Measurements from ENCODE around the gene SOBP. TPM values are rescaled to one million over a fixed set of nuclear protein-coding genes. Genes with fewer than 3 reads are reported as not detected.

Gene SOBP
- polyA plus RNA-seq, 1 donor (not counting 4 experiments of a cell fraction or from before 2014, with no cell fraction given), result not detected

GRCh38 chr6:107682721-107683120, 192.8 kb downstream of the SOBP start:
- no peak overlapping the region for H2AFZ ChIP-seq (ENCODE audit: control insufficient read depth, low read length)
- no peak for TF ChIP-seq EZH2 (IDR thresholded peaks at IDR 0.05; ENCODE audit: low read length)
- TF ChIP-seq CTCF (optimal IDR thresholded peaks at IDR 0.05 in 1 of 3, IDR thresholded peaks at IDR 0.05 in 1 of 3, conservative IDR thresholded peaks at IDR 0.05 in 1 of 3; ENCODE audit: extremely low read depth in 1 of 3, insufficient read depth in 2 of 3, low read length in 3 of 3), result no peak
- no peaks in the 10 kb centered on the region for H3K79me2 ChIP-seq (ENCODE audit: control insufficient read depth, insufficient read depth, low read length)
- dilution Hi-C loops (cut with MboI; ENCODE audit: extremely low pct_ligation_motif_present, low sequenced_read_pairs), result no loop called here
- no peaks in the 10 kb centered on the region for H3K9me1 ChIP-seq (ENCODE audit: control insufficient read depth, extremely low read depth, insufficient read depth, low read length)
- no peaks in the 10 kb centered on the region for H3K27me3 ChIP-seq (ENCODE audit: control insufficient read depth, extremely low read depth, insufficient read depth, low read length)
- no peak for FAIRE-seq
- no peaks in the 10 kb centered on the region for H4K20me1 ChIP-seq (ENCODE audit: control insufficient read depth, extremely low read depth, insufficient read depth, low read length)
- no peak overlapping the region for H3K27ac ChIP-seq (ENCODE audit: control insufficient read depth, insufficient read depth, low read length)
- H3K9ac ChIP-seq (ENCODE audit: control insufficient read depth, extremely low read depth, insufficient read depth, low read length), result no peak overlapping the region
- H3K9me3 ChIP-seq (ENCODE audit: control insufficient read depth, low read depth, low read length), result no peaks in the 10 kb centered on the region
- H3K36me3 ChIP-seq (ENCODE audit: control insufficient read depth in 2 of 2, extremely low read depth in 1 of 2, insufficient read depth in 2 of 2, low read length in 2 of 2), result no peaks in the 10 kb centered on the region
- no peak for DNase-seq (ENCODE audit: low read depth, low spot score)
- no peaks in the 10 kb centered on the region for H3K4me1 ChIP-seq (ENCODE audit: control insufficient read depth, extremely low read depth, insufficient read depth, low read length)
- no peak overlapping the region for H3K4me3 ChIP-seq (ENCODE audit: control insufficient read depth in 2 of 3, extremely low read depth in 1 of 3, insufficient read depth in 2 of 3, low read depth in 1 of 3, low read length in 3 of 3)
- H3K4me2 ChIP-seq (ENCODE audit: control insufficient read depth, extremely low read depth, insufficient read depth, low read depth, low read length), result no peak overlapping the region

GRCh38 chr6:107683183-107683582, 193.3 kb downstream of the SOBP start:
- dilution Hi-C loops (cut with MboI; ENCODE audit: extremely low pct_ligation_motif_present, low sequenced_read_pairs), result no loop called here
- TF ChIP-seq CTCF (optimal IDR thresholded peaks at IDR 0.05 in 1 of 3, IDR thresholded peaks at IDR 0.05 in 1 of 3, conservative IDR thresholded peaks at IDR 0.05 in 1 of 3; ENCODE audit: extremely low read depth in 1 of 3, insufficient read depth in 2 of 3, low read length in 3 of 3) (no peak), EZH2 (IDR thresholded peaks at IDR 0.05; ENCODE audit: low read length) (no peak)
- H4K20me1 ChIP-seq (ENCODE audit: control insufficient read depth, extremely low read depth, insufficient read depth, low read length), result no peaks in the 10 kb centered on the region
- FAIRE-seq (no peak), DNase-seq (ENCODE audit: low read depth, low spot score) (no peak)
- no peaks in the 10 kb centered on the region for H3K9me1 ChIP-seq (ENCODE audit: control insufficient read depth, extremely low read depth, insufficient read depth, low read length)
- H3K9ac ChIP-seq (ENCODE audit: control insufficient read depth, extremely low read depth, insufficient read depth, low read length), result no peak overlapping the region
- no peak overlapping the region for H3K4me3 ChIP-seq (ENCODE audit: control insufficient read depth in 2 of 3, extremely low read depth in 1 of 3, insufficient read depth in 2 of 3, low read depth in 1 of 3, low read length in 3 of 3)
- H3K9me3 ChIP-seq (ENCODE audit: control insufficient read depth, low read depth, low read length), result no peaks in the 10 kb centered on the region
- H3K36me3 ChIP-seq (ENCODE audit: control insufficient read depth in 2 of 2, extremely low read depth in 1 of 2, insufficient read depth in 2 of 2, low read length in 2 of 2), result no peaks in the 10 kb centered on the region
- no peaks in the 10 kb centered on the region for H3K4me1 ChIP-seq (ENCODE audit: control insufficient read depth, extremely low read depth, insufficient read depth, low read length)
- H3K27me3 ChIP-seq (ENCODE audit: control insufficient read depth, extremely low read depth, insufficient read depth, low read length), result no peaks in the 10 kb centered on the region
- no peak overlapping the region for H3K4me2 ChIP-seq (ENCODE audit: control insufficient read depth, extremely low read depth, insufficient read depth, low read depth, low read length)
- no peaks in the 10 kb centered on the region for H3K79me2 ChIP-seq (ENCODE audit: control insufficient read depth, insufficient read depth, low read length)
- no peak overlapping the region for H3K27ac ChIP-seq (ENCODE audit: control insufficient read depth, insufficient read depth, low read length)
- no peak overlapping the region for H2AFZ ChIP-seq (ENCODE audit: control insufficient read depth, low read length)
